Measurements from ENCODE around the gene SERPINB8. TPM values are rescaled to one million over a fixed set of nuclear protein-coding genes. Genes with fewer than 3 reads are reported as not detected.

SERPINB8 gene
- total RNA-seq, 2 experiments from 2014 or later: 6.3 to 7.5 TPM

DNA sequence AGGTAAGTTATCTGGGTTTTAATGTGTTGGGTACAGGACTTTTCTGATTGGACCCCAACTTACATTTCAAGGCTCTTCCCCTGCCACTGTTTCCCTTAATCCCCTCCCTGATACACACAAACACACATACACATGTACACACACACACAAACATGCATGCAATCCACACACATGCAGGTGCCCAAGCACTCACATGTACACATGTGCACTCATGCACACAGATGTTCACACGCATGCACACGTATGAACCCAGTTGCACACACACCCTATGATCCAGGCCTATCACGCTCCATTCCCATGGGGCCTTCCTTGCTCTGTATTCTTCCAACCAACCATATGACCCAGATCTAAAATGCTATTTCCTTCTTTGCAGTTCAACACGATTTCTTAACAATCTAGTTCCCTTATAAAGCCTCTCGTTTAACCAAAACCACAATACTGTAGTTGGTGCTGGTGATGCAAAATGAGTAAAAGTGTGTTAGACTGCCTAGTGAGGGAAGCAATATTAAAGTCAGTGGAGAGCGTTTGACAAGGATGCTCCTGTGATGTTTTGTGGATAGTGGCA is 11.1 kb downstream of the SERPINB8 start:
- ChIA-PET CTCF (interaction anchor here (1.1 kb wide), 1 partner anchor 17 kb away, joined by 4 read pairs; no protein-coding TSS in a partner anchor), POLR2A (no interaction called here)
- Mint-ChIP-seq H3K27me3 (no peaks in the 10 kb centered on the region), H3K9me3 (no peaks in the 10 kb centered on the region), H3K27ac (no peak overlapping the region), H3K36me3 (ENCODE audit: low read depth) (peaks cover 15% of the 10 kb centered on the region), H3K4me1 (ENCODE audit: low read depth) (peaks cover 5% of the 10 kb centered on the region), H3K4me3 (no peak overlapping the region)
- TF ChIP-seq, protein P1, sequence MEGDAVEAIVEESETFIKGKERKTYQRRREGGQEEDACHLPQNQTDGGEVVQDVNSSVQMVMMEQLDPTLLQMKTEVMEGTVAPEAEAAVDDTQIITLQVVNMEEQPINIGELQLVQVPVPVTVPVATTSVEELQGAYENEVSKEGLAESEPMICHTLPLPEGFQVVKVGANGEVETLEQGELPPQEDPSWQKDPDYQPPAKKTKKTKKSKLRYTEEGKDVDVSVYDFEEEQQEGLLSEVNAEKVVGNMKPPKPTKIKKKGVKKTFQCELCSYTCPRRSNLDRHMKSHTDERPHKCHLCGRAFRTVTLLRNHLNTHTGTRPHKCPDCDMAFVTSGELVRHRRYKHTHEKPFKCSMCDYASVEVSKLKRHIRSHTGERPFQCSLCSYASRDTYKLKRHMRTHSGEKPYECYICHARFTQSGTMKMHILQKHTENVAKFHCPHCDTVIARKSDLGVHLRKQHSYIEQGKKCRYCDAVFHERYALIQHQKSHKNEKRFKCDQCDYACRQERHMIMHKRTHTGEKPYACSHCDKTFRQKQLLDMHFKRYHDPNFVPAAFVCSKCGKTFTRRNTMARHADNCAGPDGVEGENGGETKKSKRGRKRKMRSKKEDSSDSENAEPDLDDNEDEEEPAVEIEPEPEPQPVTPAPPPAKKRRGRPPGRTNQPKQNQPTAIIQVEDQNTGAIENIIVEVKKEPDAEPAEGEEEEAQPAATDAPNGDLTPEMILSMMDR (IDR thresholded peaks at IDR 0.05): no peak
- intact Hi-C loops (cut with micrococcal nuclease): no loop called here
- DNase-seq (no peak), ATAC-seq (no peak)

DNA sequence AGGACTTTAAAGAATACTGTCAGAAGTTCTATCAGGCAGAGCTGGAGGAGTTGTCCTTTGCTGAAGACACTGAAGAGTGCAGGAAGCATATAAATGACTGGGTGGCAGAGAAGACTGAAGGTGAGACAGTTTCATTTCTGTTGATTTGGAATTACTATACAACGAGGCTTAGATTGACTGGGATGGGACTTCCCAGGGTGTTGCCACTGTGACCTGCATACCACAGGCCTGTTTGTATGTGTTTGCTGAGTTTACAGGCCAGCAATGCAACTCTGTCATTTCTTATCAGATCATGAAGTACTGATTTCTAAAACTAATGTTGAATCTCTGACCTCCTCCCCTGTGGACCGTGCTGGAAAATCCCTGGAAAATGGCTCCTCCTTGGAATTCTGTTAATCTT is 11.8 kb downstream of the SERPINB8 start:
- intact Hi-C loops (cut with micrococcal nuclease): no loop called here
- ATAC-seq (no peak), DNase-seq (no peak)
- CTCF ChIA-PET: interaction anchor here (0.8 kb wide), 1 partner anchor 46 kb away, joined by 3 read pairs; no protein-coding TSS in a partner anchor
- POLR2A ChIA-PET: no interaction called here
- Mint-ChIP-seq H3K27me3 (no peaks in the 10 kb centered on the region), H3K9me3 (no peaks in the 10 kb centered on the region), H3K4me1 (ENCODE audit: low read depth) (peaks cover 5% of the 10 kb centered on the region), H3K4me3 (no peak overlapping the region), H3K36me3 (ENCODE audit: low read depth) (peaks cover 17% of the 10 kb centered on the region), H3K27ac (no peak overlapping the region)
- TF ChIP-seq, protein P1 (IDR thresholded peaks at IDR 0.05): no peak

DNA sequence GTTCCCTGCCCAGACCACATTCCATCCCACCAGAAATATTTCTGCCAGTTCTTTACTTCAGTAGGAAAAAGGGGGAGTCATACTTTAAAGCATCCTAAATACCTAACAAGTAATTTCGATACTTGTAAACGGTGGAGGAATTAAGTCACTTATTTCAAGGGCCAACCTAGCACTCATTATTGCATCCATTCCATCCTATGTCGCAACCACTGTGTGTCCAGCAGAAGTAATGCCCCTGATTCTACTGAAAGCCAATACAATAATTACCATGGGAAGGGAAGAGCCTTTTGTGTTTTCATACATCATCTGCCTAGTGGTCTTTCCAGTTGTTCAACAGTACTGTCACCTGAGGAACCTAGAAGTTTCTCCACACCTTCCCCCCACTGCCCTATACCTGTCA is 12.5 kb downstream of the SERPINB8 start:
- intact Hi-C loops (cut with micrococcal nuclease): no loop called here
- ATAC-seq: no peak
- TF ChIP-seq, protein P1 (IDR thresholded peaks at IDR 0.05): no peak
- no peak overlapping the region for H3K27ac Mint-ChIP-seq
- peaks cover 17% of the 10 kb centered on the region for H3K36me3 Mint-ChIP-seq (ENCODE audit: low read depth)
- H3K4me1 Mint-ChIP-seq (ENCODE audit: low read depth): peaks cover 5% of the 10 kb centered on the region
- no peaks in the 10 kb centered on the region for H3K9me3 Mint-ChIP-seq
- H3K4me3 Mint-ChIP-seq: no peak overlapping the region
- ChIA-PET POLR2A (interaction anchor here (1.0 kb wide), 1 partner anchor 19 kb away, joined by 3 read pairs; no protein-coding TSS in a partner anchor), CTCF (interaction anchor here (1.1 kb wide), 1 partner anchor 19 kb away, joined by 4 read pairs; no protein-coding TSS in a partner anchor)
- no peak for DNase-seq
- H3K27me3 Mint-ChIP-seq: no peaks in the 10 kb centered on the region

DNA sequence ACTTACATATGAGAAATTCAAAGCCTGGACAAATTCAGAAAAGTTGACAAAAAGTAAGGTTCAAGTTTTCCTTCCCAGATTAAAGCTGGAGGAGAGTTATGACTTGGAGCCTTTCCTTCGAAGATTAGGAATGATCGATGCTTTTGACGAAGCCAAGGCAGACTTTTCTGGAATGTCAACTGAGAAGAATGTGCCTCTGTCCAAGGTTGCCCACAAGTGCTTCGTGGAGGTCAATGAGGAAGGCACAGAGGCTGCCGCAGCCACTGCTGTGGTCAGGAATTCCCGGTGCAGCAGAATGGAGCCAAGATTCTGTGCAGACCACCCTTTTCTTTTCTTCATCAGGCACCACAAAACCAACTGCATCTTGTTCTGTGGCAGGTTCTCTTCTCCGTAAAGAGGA is 17.0 kb downstream of the SERPINB8 start:
- ATAC-seq: no peak
- H3K36me3 Mint-ChIP-seq (ENCODE audit: low read depth): peaks cover 21% of the 10 kb centered on the region
- intact Hi-C loops (cut with micrococcal nuclease): no loop called here
- no peak overlapping the region for H3K4me3 Mint-ChIP-seq
- ChIA-PET POLR2A (no interaction called here), CTCF (interaction anchor here (1.5 to 4.0 kb wide), 3 partner anchors 8 to 24 kb away, joined by 5 to 22 read pairs (median 13); no protein-coding TSS in a partner anchor)
- H3K27me3 Mint-ChIP-seq: no peaks in the 10 kb centered on the region
- TF ChIP-seq, protein P1 (IDR thresholded peaks at IDR 0.05): no peak
- no peaks in the 10 kb centered on the region for H3K9me3 Mint-ChIP-seq
- no peak for DNase-seq
- H3K4me1 Mint-ChIP-seq (ENCODE audit: low read depth): no peaks in the 10 kb centered on the region
- no peak overlapping the region for H3K27ac Mint-ChIP-seq

DNA sequence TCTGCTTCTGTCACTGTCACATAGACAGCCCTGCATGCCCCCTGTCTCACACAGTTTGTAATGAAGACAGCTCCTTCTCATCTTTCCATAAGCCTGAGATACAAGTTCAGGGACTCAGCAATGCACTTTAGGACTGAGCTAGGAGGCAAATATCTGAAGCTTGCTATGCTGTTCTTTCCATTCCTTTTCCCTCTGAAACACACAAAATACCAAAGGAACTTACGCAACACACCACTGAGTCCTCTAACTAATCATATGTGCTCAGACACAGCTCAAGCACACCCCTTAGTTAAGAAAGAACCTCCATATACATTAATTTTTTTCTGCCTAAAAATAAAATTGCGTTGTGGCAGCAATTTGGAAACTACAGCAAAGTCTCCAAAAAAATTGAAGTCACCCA is 17.9 kb downstream of the SERPINB8 start:
- Mint-ChIP-seq H3K4me3 (no peak overlapping the region), H3K4me1 (ENCODE audit: low read depth) (no peaks in the 10 kb centered on the region), H3K27ac (no peak overlapping the region), H3K9me3 (peaks cover 4% of the 10 kb centered on the region), H3K27me3 (no peaks in the 10 kb centered on the region), H3K36me3 (ENCODE audit: low read depth) (peaks cover 16% of the 10 kb centered on the region)
- intact Hi-C loops (cut with micrococcal nuclease): no loop called here
- ATAC-seq (no peak), DNase-seq (no peak)
- ChIA-PET POLR2A (no interaction called here), CTCF (interaction anchor here (0.8 to 1.5 kb wide), 3 partner anchors 8 to 470 kb away, joined by 3 to 5 read pairs (median 3); no protein-coding TSS in a partner anchor)
- TF ChIP-seq, protein P1 (IDR thresholded peaks at IDR 0.05): no peak

Data from activated CD8-positive, alpha-beta T cell treated with anti-CD3 and anti-CD28 coated beads for 36 hours (primary cell).